HG03442 (cell line): ENCODE measurements around the gene COX10.
"Not testable (repeated sequence)": the region's sequence is repeated elsewhere in the genome, so short reads cannot be mapped to it uniquely, and the experiment has no call there.

Source experiments
- ATAC-seq: cut with Tn5 transposase; IDR thresholded peaks from one replicate; pipeline ENCODE4 v1.9.1; 2021; ENCODE audit warnings: mild to moderate bottlenecking, moderate library complexity; ENCODE audit not compliant: unreplicated experiment

Gene COX10

DNA sequence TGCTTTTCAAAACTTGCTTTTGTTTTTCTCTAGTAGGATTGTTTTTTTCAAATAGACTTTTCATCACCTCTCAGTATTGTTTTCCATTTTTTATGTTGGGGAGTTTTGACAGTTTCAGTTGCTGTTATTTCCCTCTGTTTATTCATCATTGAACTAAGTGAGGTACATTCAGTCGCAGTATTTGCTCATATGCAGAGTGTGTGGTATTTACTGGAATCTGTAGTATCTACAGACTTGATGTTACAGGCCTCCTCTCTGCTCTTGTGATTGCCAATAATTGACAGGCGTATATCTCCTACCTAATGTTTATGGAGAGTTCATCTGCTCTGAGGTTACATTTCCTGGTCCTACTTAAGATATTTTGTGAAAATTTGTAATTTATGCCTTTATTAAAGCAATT is 49.6 kb downstream of the COX10 start:
- peak; percentile 72 for ATAC-seq

- ATAC-seq = no peak
These were observed 50.2 kb downstream of the COX10 start for GRCh38 chr17:14119546-14119945.

GRCh38 chr17:14121952-14122351 is 52.6 kb downstream of the COX10 start:
- ATAC-seq = no peak

DNA sequence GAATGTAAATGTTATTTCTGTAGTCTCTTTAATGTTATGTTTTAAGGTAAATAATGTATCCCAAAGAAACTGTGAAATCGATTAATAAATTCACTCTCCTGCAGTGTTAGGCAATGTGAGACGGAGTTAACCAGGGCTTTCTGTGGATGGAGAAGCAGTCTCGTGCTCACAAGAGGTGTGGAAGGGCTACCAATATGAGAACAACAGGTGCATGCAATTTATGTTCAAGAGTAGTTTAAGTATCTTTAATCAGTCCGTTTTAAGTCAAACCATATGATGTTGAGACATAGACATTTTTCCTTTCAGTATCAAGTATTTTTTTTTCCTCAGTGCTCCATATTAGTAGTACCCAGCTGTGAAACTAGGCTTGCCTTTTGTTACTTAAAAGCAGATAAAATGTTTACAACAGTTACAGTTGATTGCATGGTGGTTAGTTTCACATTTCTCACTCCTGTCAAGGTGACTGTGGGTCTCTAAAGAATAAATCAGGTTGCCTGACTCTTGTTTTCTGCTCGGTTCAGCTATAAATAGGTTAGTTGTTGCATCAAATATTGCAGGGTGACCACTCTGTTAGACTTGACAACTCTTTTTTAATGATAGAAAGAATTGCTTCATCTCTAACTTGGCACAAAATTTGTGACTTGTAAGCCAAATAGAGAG is 54.4 kb downstream of the COX10 start:
- ATAC-seq = no peak

DNA sequence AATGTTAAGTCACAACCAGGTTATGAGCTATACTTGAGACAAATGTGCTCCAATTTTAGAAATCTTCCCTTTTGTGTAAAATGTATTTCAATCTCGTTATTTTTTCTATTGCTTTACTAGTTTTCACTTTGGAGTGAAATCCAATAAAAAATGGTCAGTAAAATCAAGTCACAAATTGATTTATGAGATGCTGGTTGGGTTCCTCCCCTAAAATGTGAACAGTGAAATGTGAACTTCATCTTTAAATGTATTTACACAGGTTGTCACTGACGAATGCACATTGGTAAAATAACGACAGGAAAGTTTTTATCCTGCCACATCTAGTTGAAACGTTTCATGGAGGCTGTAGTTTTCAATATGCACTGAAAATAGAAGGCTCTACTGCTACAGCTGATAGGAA is 55.5 kb downstream of the COX10 start:
- ATAC-seq = no peak

GRCh38 chr17:14125518-14126137 is 56.3 kb downstream of the COX10 start:
- ATAC-seq = no peak

- no peak for ATAC-seq
These were observed 63.8 kb downstream of the COX10 start for GRCh38 chr17:14133104-14133503.

DNA sequence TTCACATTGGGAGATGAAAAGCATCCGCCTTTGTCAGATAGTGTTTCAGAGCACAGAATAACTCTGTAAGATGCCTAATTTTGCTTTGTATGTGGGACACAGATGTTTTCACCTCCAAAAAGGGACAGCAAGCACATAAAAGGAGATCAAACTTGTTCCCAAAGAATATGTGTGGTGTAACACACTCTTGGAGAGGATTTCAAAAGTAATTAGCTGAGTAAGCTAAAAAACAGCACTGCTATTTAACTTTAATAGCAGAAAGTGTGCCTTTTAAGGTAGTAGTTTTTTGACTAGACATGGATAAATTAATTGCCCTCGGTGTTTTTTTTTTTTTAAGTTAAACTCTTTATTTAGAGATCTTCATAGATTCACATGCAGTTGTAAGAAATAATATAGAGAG is 65.2 kb downstream of the COX10 start:
- ATAC-seq = no peak

DNA sequence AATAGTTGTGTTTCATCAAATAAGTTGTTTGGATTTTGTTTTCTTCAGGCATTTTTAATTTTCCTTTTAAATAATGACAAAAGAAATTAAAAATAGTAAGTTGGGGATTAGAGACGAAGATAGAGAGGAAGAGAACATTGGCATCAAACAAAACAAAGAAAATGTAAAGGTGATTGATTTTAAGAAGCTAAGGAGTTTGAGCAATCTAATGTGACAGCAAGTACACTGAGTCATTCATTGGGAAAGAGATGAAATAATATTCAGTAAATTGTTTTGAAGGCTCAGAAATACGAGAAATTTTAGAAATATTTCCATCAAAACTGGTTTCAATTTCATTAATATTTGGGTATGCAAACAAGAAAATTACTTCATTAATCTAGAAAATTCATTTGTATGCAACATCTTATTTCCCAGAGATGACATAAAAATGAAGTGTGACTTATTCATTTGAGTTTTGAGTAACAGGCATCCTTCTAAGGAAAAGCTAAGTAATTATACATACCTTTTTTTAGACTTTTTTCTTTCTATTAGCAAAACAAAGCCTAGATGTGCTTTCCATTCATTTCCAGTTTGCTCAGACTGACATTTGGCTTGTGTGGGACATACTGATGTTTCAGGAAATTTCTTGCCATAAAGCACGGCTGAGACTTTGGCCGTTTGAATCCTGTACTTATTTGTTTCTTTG is 66.7 kb downstream of the COX10 start:
- ATAC-seq = no peak

- no peak for ATAC-seq
These were observed 69.3 kb downstream of the COX10 start for GRCh38 chr17:14138649-14139048.

- no peak for ATAC-seq
These were observed 74.4 kb downstream of the COX10 start for GRCh38 chr17:14143688-14144087.

DNA sequence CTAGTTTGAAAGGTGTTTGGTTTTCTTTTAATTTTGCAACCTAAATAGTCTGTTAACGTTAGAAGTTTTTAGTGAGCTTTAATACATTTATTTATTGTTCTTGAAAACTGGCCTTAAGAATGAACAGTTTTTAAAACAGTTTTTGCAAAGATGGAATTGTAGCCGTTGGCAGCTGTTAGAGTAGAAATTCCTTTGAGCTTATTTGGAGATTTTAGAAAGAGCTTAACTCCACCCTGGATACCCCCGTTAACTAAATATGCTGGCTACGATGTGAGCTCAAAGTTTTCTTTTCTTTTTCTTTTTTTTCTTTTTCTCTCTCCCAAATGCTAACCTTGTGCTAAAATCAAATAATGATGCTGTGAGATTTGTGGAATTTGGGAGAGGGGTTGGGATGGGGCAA is 75.2 kb downstream of the COX10 start:
- ATAC-seq = no peak

GRCh38 chr17:14149751-14150150 is 80.4 kb downstream of the COX10 start:
- no peak for ATAC-seq

DNA sequence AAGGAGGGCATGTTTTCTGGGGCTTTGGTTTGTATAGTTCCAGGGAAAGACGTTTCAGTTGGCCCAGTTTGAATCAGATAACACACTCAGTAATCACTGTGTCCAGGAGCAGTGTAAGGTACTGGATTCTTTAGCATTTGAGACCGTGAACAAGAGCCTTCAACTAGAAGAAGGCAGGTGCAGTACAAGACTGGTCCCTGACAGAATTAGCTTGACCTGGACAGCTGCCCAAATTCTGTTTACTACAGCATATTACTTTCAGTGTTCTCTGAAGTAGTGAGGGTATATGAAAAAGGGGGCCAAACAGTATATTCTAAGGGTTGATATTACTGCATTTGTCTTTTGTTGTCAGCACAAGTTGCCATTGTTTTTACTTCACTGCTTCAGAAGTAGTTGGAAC is 81.3 kb downstream of the COX10 start:
- ATAC-seq = no peak

DNA sequence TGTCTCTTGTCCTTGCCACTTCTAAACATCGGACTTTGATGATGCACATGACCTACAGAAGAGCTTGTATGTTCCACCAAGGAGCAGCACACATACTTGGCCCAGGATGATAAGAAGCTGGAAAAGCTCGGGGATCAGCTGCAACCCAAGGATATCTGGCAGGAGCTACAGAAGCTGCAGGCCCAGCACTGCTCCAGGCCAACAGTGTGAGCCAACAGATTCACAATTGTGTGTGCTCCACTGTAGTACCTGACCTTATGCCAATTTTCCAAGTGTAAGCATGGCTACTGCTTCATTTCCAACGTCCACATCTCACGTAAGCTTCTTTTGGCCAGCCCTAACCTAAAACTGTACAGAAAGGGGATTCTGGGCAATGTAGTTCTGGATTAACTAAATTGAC is 83.4 kb downstream of the COX10 start:
- ATAC-seq = no peak

DNA sequence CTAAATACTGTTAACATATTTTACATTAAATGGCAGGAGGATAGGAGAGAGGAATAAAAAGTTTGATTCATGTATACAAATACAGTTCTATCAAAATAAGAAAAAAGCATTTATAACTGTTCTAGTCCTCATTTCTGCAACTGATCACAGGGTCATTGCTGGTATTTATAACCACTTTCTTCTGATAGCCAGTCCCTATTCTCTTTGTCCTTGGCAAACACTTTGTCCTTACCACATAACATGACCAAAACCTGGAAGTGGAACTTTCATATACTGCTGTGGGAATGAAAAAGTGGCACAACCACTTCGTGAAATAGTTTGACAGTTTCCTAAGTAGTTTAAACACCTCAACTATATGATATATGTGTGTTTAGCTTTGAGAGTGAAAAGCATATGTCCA is 84.1 kb downstream of the COX10 start:
- ATAC-seq = no peak

GRCh38 chr17:14156689-14157088 is 87.4 kb downstream of the COX10 start:
- ATAC-seq = no peak

- no peak for ATAC-seq
These were observed 88.5 kb downstream of the COX10 start for GRCh38 chr17:14157822-14158221.

DNA sequence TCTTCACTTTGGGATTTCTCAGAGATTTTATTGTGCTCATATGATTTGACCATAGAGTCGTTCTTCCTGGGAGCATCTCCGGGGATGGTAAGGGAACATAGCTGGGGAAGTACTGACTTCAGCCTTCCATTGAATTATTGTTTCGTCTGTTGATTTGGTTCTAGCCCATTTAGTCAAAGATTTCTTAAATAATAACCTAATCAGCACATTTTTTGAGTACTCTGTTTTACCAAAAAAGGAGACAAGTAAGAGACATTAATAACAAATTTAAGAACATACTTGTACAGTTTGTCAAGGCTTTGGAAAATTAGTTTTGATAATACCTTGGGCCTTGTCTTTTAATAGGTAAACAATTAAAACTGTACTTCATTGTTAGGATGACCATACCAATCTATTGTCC is 89.4 kb downstream of the COX10 start:
- no peak for ATAC-seq

- ATAC-seq = no peak
These were observed 92.1 kb downstream of the COX10 start for GRCh38 chr17:14161419-14161818.

DNA sequence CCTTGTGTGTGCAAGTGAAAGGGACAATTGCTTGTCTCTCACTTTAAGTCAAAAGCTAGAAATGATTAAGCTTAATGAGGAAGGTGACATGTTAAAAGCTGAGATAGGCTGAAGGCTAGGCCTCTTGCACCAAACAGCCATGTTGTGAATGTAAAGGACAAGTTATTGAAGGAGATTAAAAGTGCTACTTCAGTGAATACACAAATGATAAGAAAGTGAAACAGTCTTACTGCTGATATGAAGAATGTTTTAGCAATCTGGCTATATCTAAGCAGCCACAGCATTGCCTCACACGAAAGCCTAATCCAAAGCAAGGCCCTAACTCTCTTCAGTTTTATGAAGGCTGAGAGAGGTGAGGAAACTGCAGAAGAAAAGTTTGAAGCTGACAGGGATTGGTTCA is 96.3 kb downstream of the COX10 start:
- no peak for ATAC-seq

- not testable (repeated sequence) for ATAC-seq
These were observed 98.5 kb downstream of the COX10 start for GRCh38 chr17:14167831-14168230.
